Tibial nerve (tissue), 4 donors: Measurements from ENCODE around the gene PPP4C. TPM values are rescaled to one million over a fixed set of nuclear protein-coding genes. Genes with fewer than 3 reads are reported as not detected.
A peak's percentile ranks its signal among the peaks of the same experiment; 100 is the strongest.

ENCODE experiments used
- DNase-seq, 2 donors: peaks; one replicate each; pipeline ENCODE4 v3.0.0-alpha.2; 2019; ENCODE audit warnings: low spot score in 2 of 2
- H3K27ac ChIP-seq, 4 donors: fragments of 200-600 bp; sonication (generic) in 3 of 4; one replicate each; pipeline ENCODE4 v1.5.1; 2017 to 2019; ENCODE audit warnings: mild to moderate bottlenecking in 1 of 4
- H3K27me3 ChIP-seq, 2 donors: fragments of 200-600 bp; sonication (generic) in 1 of 2; one replicate each; pipeline versions ENCODE4 v1.5.1 to v1.6.0; 2017 to 2019
- H3K36me3 ChIP-seq, 3 donors: fragments of 200-600 bp; sonication (generic); one replicate each; pipeline ENCODE4 v1.5.1; 2018 to 2019
- H3K4me1 ChIP-seq, 4 donors: fragments of 200-600 bp; sonication (generic) in 3 of 4; one replicate each; pipeline ENCODE4 v1.5.1; 2017 to 2019
- H3K4me3 ChIP-seq, 4 donors: fragments of 200-600 bp; sonication (generic) in 3 of 4; one replicate each; pipeline ENCODE4 v1.5.1; 2017 to 2019; ENCODE audit warnings: mild to moderate bottlenecking in 1 of 4, moderate library complexity in 1 of 4
- H3K9me3 ChIP-seq, 4 donors: fragments of 200-600 bp; sonication (generic) in 3 of 4; one replicate each; pipeline ENCODE4 v1.5.1; 2017 to 2019
- CTCF ChIP-seq, 5 experiments: fragments of 200-600 bp in 3 of 5; fragments of 450-650 bp in 2 of 5; sonication (generic) in 3 of 5; IDR thresholded peaks; one replicate each; pipeline ENCODE4 v1.5.1; 2016 to 2019; ENCODE audit warnings: antibody characterized with exemption in 5 of 5, mild to moderate bottlenecking in 3 of 5, moderate library complexity in 2 of 5
- EP300 ChIP-seq, 2 donors: sonication (generic); formaldehyde crosslinking; IDR thresholded peaks; one replicate each; pipeline ENCODE4 v1.6.1; 2017; ENCODE audit warnings: antibody characterized with exemption in 2 of 2, mild to moderate bottlenecking in 1 of 2
- POLR2A ChIP-seq, 2 donors: fragments of 450-650 bp; IDR thresholded peaks; one replicate each; pipeline ENCODE4 v1.6.1; 2017; ENCODE audit warnings: antibody characterized with exemption in 2 of 2, mild to moderate bottlenecking in 2 of 2, moderate library complexity in 2 of 2
- WGBS, 2 donors: methylation state at CpG; one replicate each; pipeline ENCODE4 v1.1.5; 2018; 5-methylcytosine and 5-hydroxymethylcytosine counted together
- total RNA-seq, 4 donors: library from RNA; depleted of rRNA; stranded (reverse); fragments of >200 nt; gene quantifications; one replicate each; pipeline ENCODE4 v1.1.0, GENCODE V29; 2016

The PPP4C gene
- total RNA-seq, 4 donors from 2014 or later: 21.1 to 54.3 (median 34.3) TPM

DNA sequence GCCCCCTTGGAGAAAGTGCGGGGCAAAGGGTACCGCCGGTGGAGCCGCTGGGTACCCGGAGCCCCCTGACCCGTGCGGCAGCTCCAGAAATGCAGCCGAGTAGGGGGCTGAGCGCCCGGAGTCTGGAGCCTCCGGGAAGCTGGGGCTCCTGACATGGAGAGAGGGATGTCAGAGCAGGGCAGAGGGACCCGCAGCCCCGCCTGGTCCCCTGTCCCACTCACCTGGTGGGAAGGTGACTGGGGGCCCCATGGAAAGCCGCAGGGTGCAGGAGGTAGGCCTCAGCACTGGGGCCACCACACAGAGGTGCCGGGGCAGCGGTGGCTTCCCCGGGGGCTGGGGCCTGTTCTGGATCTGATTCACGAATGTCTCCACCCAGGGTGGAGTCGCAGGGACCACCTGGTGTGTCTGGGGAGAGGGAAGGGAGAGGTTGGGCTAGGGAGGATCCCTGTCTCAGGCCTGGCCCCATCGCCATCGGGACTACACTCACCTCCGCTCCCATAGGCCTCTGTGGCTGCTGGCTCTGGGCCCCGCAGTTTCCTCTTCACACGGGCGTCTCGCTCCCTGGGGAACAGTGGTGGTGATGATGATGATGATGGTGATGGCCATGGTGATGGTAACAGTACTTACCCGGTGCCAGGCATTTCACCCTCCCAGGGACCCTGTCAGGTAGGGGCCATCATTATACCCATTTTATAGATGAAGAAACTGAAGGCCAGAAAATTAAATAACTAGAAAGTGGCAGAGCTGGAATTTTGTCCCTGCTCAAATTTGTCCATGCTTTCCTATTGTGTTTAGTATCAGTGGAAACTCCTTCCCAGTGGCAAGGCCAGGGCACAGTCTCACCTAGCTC lies 10.7 kb downstream of the PPP4C start:
- Histone ChIP-seq H3K4me3 (no peak overlapping the region), H3K9me3 (no peaks in the 10 kb centered on the region), H3K27me3 (no peaks in the 10 kb centered on the region), H3K36me3 (peaks cover 0 to 61% (median 16%) of the 10 kb centered on the region in 3 donors), H3K27ac (peak overlapping the region in 3 of 4 donors; percentile 15 to 63 (median 40)), H3K4me1 (peaks cover 0 to 42% (median 9%) of the 10 kb centered on the region in 4 donors)
- TF ChIP-seq EP300 (IDR thresholded peaks at IDR 0.05) (no peak), POLR2A (IDR thresholded peaks at IDR 0.05) (no peak)
- WGBS, 2 donors: 77 to 82% methylated on average over 16 to 27 of the region's 27 CpGs
- DNase-seq: no peak

DNA sequence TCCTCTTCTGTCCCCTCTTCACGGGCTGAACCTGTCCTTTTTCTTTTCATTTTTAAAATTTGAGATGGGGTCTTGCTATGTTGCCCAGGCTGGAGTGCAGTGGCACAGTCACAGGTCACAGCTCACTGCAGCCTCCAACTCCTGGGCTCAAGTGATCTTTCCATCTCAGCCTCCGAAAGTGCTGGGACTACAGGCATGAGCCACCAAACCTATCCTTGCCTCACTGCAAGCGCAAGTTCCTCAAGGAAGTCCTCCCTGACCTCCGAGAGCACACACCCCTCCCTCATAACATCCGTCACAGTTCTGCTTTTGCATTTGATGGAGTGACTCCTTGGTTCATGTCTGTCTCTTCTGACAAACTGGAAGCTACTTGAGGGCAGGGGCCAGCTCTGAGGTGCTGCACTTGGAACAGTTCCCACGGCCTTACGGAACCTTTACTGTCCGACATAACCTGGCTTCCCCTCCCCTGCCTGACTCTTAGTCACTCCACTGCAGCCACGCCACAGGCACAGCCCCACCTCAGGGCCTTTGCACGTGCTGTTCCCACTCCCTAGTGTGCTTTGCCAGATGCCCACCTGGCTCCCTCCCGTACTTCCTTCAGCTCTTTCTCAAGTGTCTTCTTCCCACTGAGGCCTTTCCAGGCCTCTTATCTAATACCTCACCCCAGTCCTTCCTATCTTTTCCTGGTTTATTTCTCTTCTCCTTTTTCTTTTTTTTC lies 11.5 kb downstream of the PPP4C start:
- DNase-seq: no peak
- H3K4me3 ChIP-seq: no peak overlapping the region
- H3K27me3 ChIP-seq: no peaks in the 10 kb centered on the region
- peaks cover 0 to 52% (median 14%) of the 10 kb centered on the region in 3 donors for H3K36me3 ChIP-seq
- no peaks in the 10 kb centered on the region for H3K9me3 ChIP-seq
- 87 to 91% methylated on average over 11 of the region's 11 CpGs for WGBS, 2 donors
- no peak overlapping the region for H3K27ac ChIP-seq
- peaks cover 0 to 50% (median 15%) of the 10 kb centered on the region in 4 donors for H3K4me1 ChIP-seq
- TF ChIP-seq CTCF (IDR thresholded peaks at IDR 0.05): no peak
- no peak for TF ChIP-seq EP300 (IDR thresholded peaks at IDR 0.05)
- TF ChIP-seq POLR2A (IDR thresholded peaks at IDR 0.05): no peak

DNA sequence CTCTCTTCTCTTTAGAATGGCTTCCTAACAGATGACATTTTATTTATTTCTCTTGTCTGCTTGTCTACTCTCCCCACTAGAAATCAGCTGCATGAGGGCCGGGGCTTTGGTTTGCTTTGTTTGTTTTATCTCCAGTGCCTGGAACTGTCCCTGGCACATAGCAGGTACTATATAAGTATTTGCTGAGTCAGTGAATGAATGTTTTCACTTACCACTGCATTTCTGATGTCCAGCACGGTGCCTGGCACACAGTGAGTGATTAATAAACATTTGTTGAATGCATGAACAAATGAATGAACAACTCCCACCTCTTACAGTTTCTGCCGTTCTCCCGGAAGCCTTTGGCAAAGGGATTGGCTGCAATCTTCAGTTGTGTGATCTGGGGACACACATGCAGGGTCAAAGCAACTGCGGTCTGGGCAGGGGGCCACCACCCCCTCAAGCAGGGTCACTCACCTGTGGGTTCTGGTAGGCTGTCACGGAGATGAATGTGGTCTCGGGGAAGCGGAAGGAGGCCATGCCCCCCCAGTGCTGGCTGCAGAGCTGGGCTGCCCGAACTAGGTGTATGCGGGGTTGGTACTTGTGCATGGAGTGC lies 12.5 kb downstream of the PPP4C start:
- 67 to 74% methylated on average over 10 of the region's 10 CpGs for WGBS, 2 donors
- peaks cover 0 to 60% (median 17%) of the 10 kb centered on the region in 4 donors for H3K4me1 ChIP-seq
- DNase-seq: no peak
- no peak for TF ChIP-seq POLR2A (IDR thresholded peaks at IDR 0.05)
- no peak for TF ChIP-seq EP300 (IDR thresholded peaks at IDR 0.05)
- no peak for TF ChIP-seq CTCF (IDR thresholded peaks at IDR 0.05)
- H3K4me3 ChIP-seq: no peak overlapping the region
- H3K27me3 ChIP-seq: no peaks in the 10 kb centered on the region
- H3K27ac ChIP-seq: no peak overlapping the region
- H3K36me3 ChIP-seq: peaks cover 0 to 47% (median 4%) of the 10 kb centered on the region in 3 donors
- H3K9me3 ChIP-seq: no peaks in the 10 kb centered on the region

GRCh38 chr16:30088832-30089624 lies 13.2 kb downstream of the PPP4C start:
- 75 to 84% methylated on average over 12 to 22 of the region's 22 CpGs for WGBS, 2 donors
- no peak for DNase-seq
- Histone ChIP-seq H3K4me3 (no peak overlapping the region), H3K36me3 (peaks cover under 1 to 47% (median 3%) of the 10 kb centered on the region in 3 donors), H3K27ac (no peak overlapping the region), H3K9me3 (no peaks in the 10 kb centered on the region), H3K27me3 (no peaks in the 10 kb centered on the region), H3K4me1 (peaks cover 0 to 67% (median 18%) of the 10 kb centered on the region in 4 donors)
- TF ChIP-seq CTCF (IDR thresholded peaks at IDR 0.05) (no peak), POLR2A (IDR thresholded peaks at IDR 0.05) (no peak), EP300 (IDR thresholded peaks at IDR 0.05) (no peak)
